Measurements from ENCODE around the gene EXD2. TPM values are rescaled to one million over a fixed set of nuclear protein-coding genes. Genes with fewer than 3 reads are reported as not detected.
A peak's percentile ranks its signal among the peaks of the same experiment; 100 is the strongest.

Gene EXD2
- total and polyA plus RNA-seq, 10 of the 15 experiments (the other 5 are each of a cell fraction or from before 2014, with no cell fraction given) = 1.0 to 12.4 (median 4.6) TPM

DNA sequence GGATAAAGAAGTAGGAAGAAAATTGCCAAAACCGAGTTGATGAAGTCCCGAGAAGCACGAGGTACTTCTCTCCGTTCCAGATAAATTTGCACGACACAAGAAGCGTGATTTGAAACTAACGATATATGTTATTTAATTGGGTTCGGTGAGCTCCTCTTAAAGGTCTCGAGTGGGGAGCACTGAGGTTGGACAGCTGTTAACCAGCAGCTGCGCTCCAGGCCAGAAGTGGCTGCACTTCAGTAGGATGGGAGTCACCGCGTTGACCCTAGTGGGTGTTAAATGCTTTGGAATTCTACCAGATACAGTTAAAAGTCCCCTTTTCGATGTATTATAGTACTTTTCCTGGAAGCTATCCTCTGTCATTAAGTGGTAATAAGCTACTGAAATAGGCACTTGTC is 37.4 kb upstream of the EXD2 start:
- H4K20me1 ChIP-seq (ENCODE audit: control insufficient read depth, insufficient read depth) = no peaks in the 10 kb centered on the region
- TSS peak; percentile 92 for BruUV-seq (replicated peaks)
- peak overlapping the region; percentile 74; the same call in 1 of the 2 replicates for H2AFZ ChIP-seq (ENCODE audit: control insufficient read depth, low read depth, low read length)
- TF ChIP-seq EP300 (IDR thresholded peaks at IDR 0.05; ENCODE audit: borderline replicate concordance in 1 of 2, control insufficient read depth in 1 of 2, low read depth in 2 of 2, low read length in 2 of 2) (no peak), CREM (IDR thresholded peaks at IDR 0.05; ENCODE audit: low read depth) (no peak), ZNF24 (IDR thresholded peaks at IDR 0.05) (no peak), POLR2AphosphoS2 (IDR thresholded peaks at IDR 0.05; ENCODE audit: low read depth, low read length) (no peak)
- TF ChIP-seq, protein P1, sequence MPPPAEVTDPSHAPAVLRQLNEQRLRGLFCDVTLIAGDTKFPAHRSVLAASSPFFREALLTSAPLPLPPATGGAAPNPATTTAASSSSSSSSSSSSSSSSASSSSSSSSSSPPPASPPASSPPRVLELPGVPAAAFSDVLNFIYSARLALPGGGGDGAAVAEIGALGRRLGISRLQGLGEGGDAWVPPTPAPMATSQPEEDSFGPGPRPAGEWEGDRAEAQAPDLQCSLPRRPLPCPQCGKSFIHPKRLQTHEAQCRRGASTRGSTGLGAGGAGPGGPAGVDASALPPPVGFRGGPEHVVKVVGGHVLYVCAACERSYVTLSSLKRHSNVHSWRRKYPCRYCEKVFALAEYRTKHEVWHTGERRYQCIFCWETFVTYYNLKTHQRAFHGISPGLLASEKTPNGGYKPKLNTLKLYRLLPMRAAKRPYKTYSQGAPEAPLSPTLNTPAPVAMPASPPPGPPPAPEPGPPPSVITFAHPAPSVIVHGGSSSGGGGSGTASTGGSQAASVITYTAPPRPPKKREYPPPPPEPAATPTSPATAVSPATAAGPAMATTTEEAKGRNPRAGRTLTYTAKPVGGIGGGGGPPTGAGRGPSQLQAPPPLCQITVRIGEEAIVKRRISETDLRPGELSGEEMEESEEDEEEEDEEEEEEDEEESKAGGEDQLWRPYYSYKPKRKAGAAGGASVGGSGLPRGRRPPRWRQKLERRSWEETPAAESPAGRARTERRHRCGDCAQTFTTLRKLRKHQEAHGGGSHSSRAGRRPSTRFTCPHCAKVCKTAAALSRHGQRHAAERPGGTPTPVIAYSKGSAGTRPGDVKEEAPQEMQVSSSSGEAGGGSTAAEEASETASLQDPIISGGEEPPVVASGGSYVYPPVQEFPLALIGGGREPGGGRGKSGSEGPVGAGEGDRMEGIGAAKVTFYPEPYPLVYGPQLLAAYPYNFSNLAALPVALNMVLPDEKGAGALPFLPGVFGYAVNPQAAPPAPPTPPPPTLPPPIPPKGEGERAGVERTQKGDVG (CRISPR knock-in tag; IDR thresholded peaks at IDR 0.05) = no peak
- RAD21 ChIA-PET (ENCODE audit: unreplicated experiment) = interaction anchor here (2.2 kb wide), 1 partner anchor 37 kb away, joined by 6 read pairs; the partner anchor contains the start of gene EXD2
- H3K4me3 ChIP-seq = peak overlapping the region; percentile 96
- peaks cover 35% of the 10 kb centered on the region for H3K79me2 ChIP-seq (ENCODE audit: control insufficient read depth, insufficient read depth, low read length)
- intact Hi-C loops (cut with micrococcal nuclease; ENCODE audit: unreplicated experiment) (loop anchor here (5.0 kb wide), 1 partner anchor 38 kb away; the partner anchor contains the start of gene EXD2), in situ Hi-C loops (cut with MboI) (no loop called here)
- H3K4me1 ChIP-seq (ENCODE audit: control insufficient read depth, insufficient read depth, low read length) = peaks cover 8% of the 10 kb centered on the region; the same call in 1 of the 2 replicates
- H3K9ac ChIP-seq (ENCODE audit: control insufficient read depth, insufficient read depth, low read length) = peak overlapping the region; percentile 74
- 3% methylated on average over 13 of the region's 13 CpGs for WGBS (ENCODE audit: insufficient coverage, insufficient replicate concordance, low lambda C conversion rate, missing lambda C conversion rate)
- CTCF ChIA-PET = interaction anchor here (0.8 to 1.4 kb wide), 2 partner anchors 24 to 305 kb away, joined by 3 to 8 read pairs; no protein-coding TSS in a partner anchor
- FAIRE-seq (no peak), DNase-seq (ENCODE audit: low read depth, low spot score) (no peak), ATAC-seq (no peak)
- peak overlapping the region; percentile 66 for H3K4me2 ChIP-seq (ENCODE audit: control insufficient read depth, insufficient read depth)
- SMC1A ChIA-PET (ENCODE audit: uncharacterized antibody, unreplicated experiment) = interaction anchor here (1.3 to 5.3 kb wide), 2 partner anchors 21 to 24 kb away, joined by 3 to 40 read pairs; no protein-coding TSS in a partner anchor
- no peak overlapping the region for H3K27ac ChIP-seq (ENCODE audit: control insufficient read depth, insufficient read depth)
- H3K36me3 ChIP-seq (ENCODE audit: control insufficient read depth in 2 of 2, insufficient read depth in 2 of 2, low read length in 1 of 2) = peaks cover 0 to 5% of the 10 kb centered on the region in 2 experiments; a peak in 1 of 4 replicates
- peaks cover 1 to 5% of the 10 kb centered on the region in 2 experiments; a peak in 1 of 4 replicates for H3K27me3 ChIP-seq (replicated peaks in 1 of 2; ENCODE audit: control insufficient read depth in 2 of 2, insufficient read depth in 2 of 2, low read length in 1 of 2)
- no peaks in the 10 kb centered on the region for H3K9me3 ChIP-seq (replicated peaks; ENCODE audit: control insufficient read depth, insufficient read depth, low read length)
- POLR2A ChIA-PET = interaction anchor here (0.8 to 1.1 kb wide), 4 partner anchors 14 to 37 kb away, joined by 3 to 4 read pairs (median 3); partner anchors contain the start of gene EXD2
